ENCODE measurements around the gene NFATC2. TPM values are rescaled to one million over a fixed set of nuclear protein-coding genes. Genes with fewer than 3 reads are reported as not detected.

Gene NFATC2
- total RNA-seq, 1 experiment from 2014 or later = 0.61 TPM

GRCh38 chr20:51342510-51343236 is 199.8 kb downstream of the NFATC2 start:
- H3K79me1 ChIP-seq (ENCODE audit: insufficient read depth, low read depth, low read length, poor library complexity, severe bottlenecking) = no peaks in the 10 kb centered on the region
- H4K5ac ChIP-seq (ENCODE audit: insufficient read length, low read depth, low read length) = no peak overlapping the region
- Mint-ChIP-seq H3K27ac (no peak overlapping the region), H3K36me3 (ENCODE audit: insufficient read depth in 1 of 3, low read depth in 3 of 3) (peaks cover 0 to 4% (median 3%) of the 10 kb centered on the region in 3 experiments; a peak in 3 of 7 replicates), H3K27me3 (ENCODE audit: low read depth) (peaks cover 11% of the 10 kb centered on the region), H3K9me3 (peaks cover 6 to 14% of the 10 kb centered on the region in 2 experiments; a peak in 4 of 5 replicates), H3K4me1 (peaks cover 4 to 5% of the 10 kb centered on the region in 2 experiments), H3K4me3 (no peak overlapping the region)
- H2BK12ac ChIP-seq (ENCODE audit: insufficient read length, low read depth, low read length) = no peak overlapping the region
- H3K4me1 ChIP-seq (ENCODE audit: insufficient read depth, low read length) = no peaks in the 10 kb centered on the region
- no peaks in the 10 kb centered on the region for H3K79me2 ChIP-seq (ENCODE audit: insufficient read depth, low read length)
- H3K23ac ChIP-seq (ENCODE audit: insufficient read length, low read depth, low read length) = no peak overlapping the region
- H3K4ac ChIP-seq (ENCODE audit: low read depth, low read length) = no peak overlapping the region
- H2AK5ac ChIP-seq (ENCODE audit: insufficient read length, low read length) = no peak overlapping the region
- no peak overlapping the region for H3K27ac ChIP-seq (ENCODE audit: insufficient read length, low read depth, low read length)
- H4K91ac ChIP-seq (ENCODE audit: insufficient read length, low read depth, low read length) = no peak overlapping the region
- no peak overlapping the region for H2AFZ ChIP-seq (ENCODE audit: low read length)
- no peak overlapping the region for H2BK20ac ChIP-seq (ENCODE audit: low read depth, low read length, poor library complexity, severe bottlenecking)
- H3K14ac ChIP-seq (ENCODE audit: insufficient read depth, low read length) = no peak overlapping the region
- H3K23me2 ChIP-seq (ENCODE audit: insufficient read length, low read depth, low read length, poor library complexity, severe bottlenecking) = no peaks in the 10 kb centered on the region
- no peak overlapping the region for H2BK120ac ChIP-seq (ENCODE audit: low read depth, low read length, poor library complexity, severe bottlenecking)
- no peak overlapping the region for H4K8ac ChIP-seq (replicated peaks; ENCODE audit: insufficient read length, low read depth, low read length)
- no peak overlapping the region for H3K18ac ChIP-seq (ENCODE audit: insufficient read length, low read depth, low read length)
- H3K56ac ChIP-seq (ENCODE audit: insufficient read length, low read depth, low read length) = no peak overlapping the region
- WGBS (ENCODE audit: extremely low coverage, insufficient read length, low lambda C conversion rate) = no CpG with 5 or more reads among the region's 8 CpGs
- H3K9me3 ChIP-seq (ENCODE audit: control insufficient read depth, low read depth, low read length) = no peaks in the 10 kb centered on the region
- DNase-seq = no peak
- H2BK5ac ChIP-seq (ENCODE audit: insufficient read length, low read length) = no peak overlapping the region
- H3K4me2 ChIP-seq (ENCODE audit: insufficient read depth, insufficient read length, low read length) = no peak overlapping the region
- H3K27me3 ChIP-seq (ENCODE audit: insufficient read depth, low read length) = no peaks in the 10 kb centered on the region
- no peak overlapping the region for H3K9ac ChIP-seq (ENCODE audit: extremely low read depth, insufficient read length, low read length)
- no peak overlapping the region for H2BK15ac ChIP-seq (ENCODE audit: low read depth, low read length)
- H3T11ph ChIP-seq (ENCODE audit: low read length) = no peak overlapping the region
- TF ChIP-seq, protein P1, sequence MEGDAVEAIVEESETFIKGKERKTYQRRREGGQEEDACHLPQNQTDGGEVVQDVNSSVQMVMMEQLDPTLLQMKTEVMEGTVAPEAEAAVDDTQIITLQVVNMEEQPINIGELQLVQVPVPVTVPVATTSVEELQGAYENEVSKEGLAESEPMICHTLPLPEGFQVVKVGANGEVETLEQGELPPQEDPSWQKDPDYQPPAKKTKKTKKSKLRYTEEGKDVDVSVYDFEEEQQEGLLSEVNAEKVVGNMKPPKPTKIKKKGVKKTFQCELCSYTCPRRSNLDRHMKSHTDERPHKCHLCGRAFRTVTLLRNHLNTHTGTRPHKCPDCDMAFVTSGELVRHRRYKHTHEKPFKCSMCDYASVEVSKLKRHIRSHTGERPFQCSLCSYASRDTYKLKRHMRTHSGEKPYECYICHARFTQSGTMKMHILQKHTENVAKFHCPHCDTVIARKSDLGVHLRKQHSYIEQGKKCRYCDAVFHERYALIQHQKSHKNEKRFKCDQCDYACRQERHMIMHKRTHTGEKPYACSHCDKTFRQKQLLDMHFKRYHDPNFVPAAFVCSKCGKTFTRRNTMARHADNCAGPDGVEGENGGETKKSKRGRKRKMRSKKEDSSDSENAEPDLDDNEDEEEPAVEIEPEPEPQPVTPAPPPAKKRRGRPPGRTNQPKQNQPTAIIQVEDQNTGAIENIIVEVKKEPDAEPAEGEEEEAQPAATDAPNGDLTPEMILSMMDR (conservative IDR thresholded peaks at IDR 0.05) = no peak
- no peaks in the 10 kb centered on the region for H4K20me1 ChIP-seq (ENCODE audit: control insufficient read depth, insufficient read depth, insufficient read length)
